GM19467 (cell line): ENCODE measurements around the gene IL13RA2.

ENCODE experiments used
- ATAC-seq: cut with Tn5 transposase; IDR thresholded peaks from one replicate; pipeline ENCODE4 v1.9.1; 2021; ENCODE audit warnings: mild to moderate bottlenecking, moderate library complexity; ENCODE audit not compliant: unreplicated experiment

IL13RA2 gene

GRCh38 chrX:114997779-114998178 lies 19.6 kb downstream of the IL13RA2 start:
- ATAC-seq: no peak

DNA sequence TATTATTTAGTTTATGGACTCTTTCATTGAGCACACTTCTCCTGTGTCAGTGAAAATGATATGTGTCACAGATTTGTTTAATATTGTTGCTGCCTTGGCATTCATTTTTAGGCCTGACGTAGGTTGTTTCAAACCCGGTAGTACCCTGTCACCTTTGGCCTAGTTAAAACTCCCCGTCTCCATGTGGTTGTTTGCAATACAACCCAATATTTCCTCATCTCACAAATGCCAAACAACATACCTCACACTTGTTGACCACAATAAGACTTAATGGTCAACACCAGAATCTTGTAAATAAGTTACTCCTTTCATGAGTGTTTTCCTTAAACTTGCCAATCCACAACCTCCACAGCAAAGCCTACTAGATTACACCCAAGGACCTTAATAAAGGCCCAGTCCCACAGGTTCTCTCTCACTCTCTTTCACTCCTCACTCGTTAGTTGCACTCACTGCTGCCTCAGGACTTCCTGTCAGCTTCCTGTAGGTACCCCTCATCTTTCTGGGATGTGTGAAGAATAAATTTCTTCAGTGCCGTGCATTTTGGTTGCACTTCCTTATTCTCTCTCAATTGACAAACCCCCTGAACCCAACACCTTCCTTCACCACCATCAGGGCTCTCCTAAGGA lies 31.3 kb downstream of the IL13RA2 start:
- no peak for ATAC-seq

GRCh38 chrX:114976292-114976691 lies 41.1 kb downstream of the IL13RA2 start:
- no peak for ATAC-seq

GRCh38 chrX:114973013-114973412 lies 44.4 kb downstream of the IL13RA2 start:
- no peak for ATAC-seq

GRCh38 chrX:114970806-114971205 lies 46.6 kb downstream of the IL13RA2 start:
- ATAC-seq: no peak

- ATAC-seq: no peak
Measured at GRCh38 chrX:114964374-114964773, 53.0 kb downstream of the IL13RA2 start.

DNA sequence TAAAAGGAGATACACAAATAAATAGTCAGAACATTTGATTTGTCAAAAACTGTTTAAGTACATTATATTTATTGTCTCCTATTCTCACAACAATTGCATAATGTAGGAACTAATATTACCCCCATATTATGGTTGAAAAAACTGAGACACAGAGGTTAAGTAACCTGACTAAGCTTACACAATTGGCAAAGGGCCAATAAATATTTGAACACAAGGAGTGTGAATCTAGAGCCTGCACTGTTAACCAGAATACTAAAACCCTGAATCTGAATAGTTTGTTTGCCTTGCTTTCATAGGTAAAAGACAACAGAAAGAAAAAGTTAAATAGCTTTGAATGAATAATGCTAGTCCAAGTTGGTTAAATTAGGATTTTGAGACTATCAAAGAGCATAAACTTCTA lies 55.2 kb downstream of the IL13RA2 start:
- ATAC-seq: no peak

DNA sequence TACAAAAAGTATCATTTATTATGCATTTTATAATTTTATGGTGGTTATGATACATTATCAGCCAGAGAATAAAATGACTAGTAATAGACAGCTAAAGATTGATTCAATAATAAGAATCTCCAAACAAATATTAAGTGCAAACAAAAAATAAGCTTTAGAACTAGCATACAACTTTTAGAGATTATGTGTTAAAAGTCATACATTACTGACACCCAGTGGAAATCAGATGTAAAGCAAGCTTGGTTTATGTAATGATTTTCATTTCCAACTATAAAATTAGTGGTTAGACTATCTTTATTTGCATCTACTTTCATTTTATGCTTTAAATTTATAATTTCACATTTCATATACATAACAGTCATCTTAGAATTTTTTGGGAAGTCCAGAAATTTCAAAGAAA lies 57.7 kb downstream of the IL13RA2 start:
- ATAC-seq: no peak
